H1 (cell line): ENCODE measurements around the gene ARFGEF3. TPM values are rescaled to one million over a fixed set of nuclear protein-coding genes. Genes with fewer than 3 reads are reported as not detected.

ENCODE experiments used
- CBX8 ChIP-seq: fragments of 300-800, 300-1000 bp; sonication (generic); IDR thresholded peaks from 2 replicates; pipeline ENCODE4 v1.7.1; 2016; ENCODE audit warnings: low read depth, low read length, borderline replicate concordance
- CHD2 ChIP-seq: IDR thresholded peaks from 2 replicates; pipeline ENCODE4 v1.6.1; 2012; ENCODE audit warnings: low read length, improper control_type of control experiment
- POLR2A ChIP-seq, 2 experiments: IDR thresholded peaks; 1 replicate in 1 of 2; 2 replicates in 1 of 2; pipeline ENCODE4 v1.6.1; 2011; ENCODE audit warnings: low read depth in 2 of 2, low read length in 2 of 2, mild to moderate bottlenecking in 2 of 2; ENCODE audit errors: control extremely low read depth in 1 of 2
- RXRA ChIP-seq: IDR thresholded peaks from 2 replicates; pipeline ENCODE4 v1.6.1; 2011; ENCODE audit warnings: low read depth, mild to moderate bottlenecking, low read length, moderate library complexity; ENCODE audit not compliant: insufficient read depth
- SIN3A ChIP-seq, 2 experiments: IDR thresholded peaks in 1 of 2; conservative IDR thresholded peaks in 1 of 2; 2 replicates each; pipeline ENCODE4 v1.6.1; 2011 to 2012; ENCODE audit warnings: low read length in 2 of 2, improper control_type of control experiment in 1 of 2, low read depth in 1 of 2, mild to moderate bottlenecking in 1 of 2
- SIRT6 ChIP-seq: IDR thresholded peaks from one replicate; pipeline ENCODE4 v1.7.1; 2012; ENCODE audit warnings: low read length, inconsistent platforms
- polyA plus RNA-seq, 7 experiments: library from polyadenylated mRNA; depleted of rRNA in 3 of 7; stranded (reverse) in 5 of 7; unstranded in 2 of 7; fragments of >200 nt in 5 of 7; fragments of 200-250 nt in 2 of 7; gene quantifications; 1 replicate in 5 of 7; 2 replicates in 1 of 7; 4 replicates in 1 of 7; pipeline versions ENCODE4 v1.2.1 to v1.2.3, GENCODE V29; 2011 to 2013; ENCODE audit warnings: missing spikeins in 2 of 7, mixed read lengths in 2 of 7
- total RNA-seq: library from RNA; stranded (reverse); fragmentation: NEBNext Ultra II Directional; extraction: Animal tissue kit (Norgen Biotek cat#: 25700); gene quantifications from 2 replicates; pipeline ENCODE4 v1.2.1, GENCODE V29; 2021

Gene ARFGEF3
- total and polyA plus RNA-seq, 2 of the 8 experiments (the other 6 are each of a cell fraction or from before 2014, with no cell fraction given): 5.8 to 23.2 TPM

GRCh38 chr6:138255443-138255842 lies 93.7 kb downstream of the ARFGEF3 start (continued):
- TF ChIP-seq SIRT6 (no peak), POLR2A (IDR thresholded peaks at IDR 0.05; ENCODE audit: control extremely low read depth in 1 of 2, low read depth in 2 of 2, low read length in 2 of 2) (no peak), RXRA (no peak), CHD2 (no peak), SIN3A (conservative IDR thresholded peaks at IDR 0.05 in 1 of 2, IDR thresholded peaks at IDR 0.05 in 1 of 2; ENCODE audit: low read depth in 1 of 2, low read length in 2 of 2) (no peak), CBX8 (no peak)
- TF ChIP-seq, all 59 proteins: peak for 0
